Coronary artery (tissue), 2 donors: ENCODE measurements around the gene SPP1.

Source experiments
- DNase-seq: peaks from one replicate; pipeline ENCODE4 v3.0.0-alpha.2; 2017; ENCODE audit warnings: low spot score
- H3K27ac ChIP-seq, 2 donors: fragments of 200-600 bp; sonication (generic); one replicate each; pipeline ENCODE4 v1.5.1; 2016 to 2019
- H3K4me3 ChIP-seq: fragments of 200-600 bp; sonication (generic); 2 replicates; pipeline ENCODE4 v1.5.1; 2016; ENCODE audit warnings: mild to moderate bottlenecking, moderate library complexity
- CTCF ChIP-seq: fragments of 200-600 bp; sonication (generic); IDR thresholded peaks from one replicate; pipeline ENCODE4 v1.5.1; 2019; ENCODE audit warnings: antibody characterized with exemption

Gene SPP1

GRCh38 chr4:88005946-88006345, 30.4 kb downstream of the SPP1 start:
- peak overlapping the region in 1 of 2 donors; percentile 96 for H3K27ac ChIP-seq
- no peak for TF ChIP-seq CTCF
- DNase-seq = no peak
- H3K4me3 ChIP-seq = no peak overlapping the region

GRCh38 chr4:88006956-88007303, 31.4 kb downstream of the SPP1 start:
- Histone ChIP-seq H3K27ac (peak overlapping the region; percentile 96 to 99), H3K4me3 (peak overlapping the region; percentile 97)
- no peak for DNase-seq
- TF ChIP-seq CTCF = no peak

GRCh38 chr4:88007304-88008121, 32.0 kb downstream of the SPP1 start, which contains the start of gene PKD2:
TSS of gene PKD2 (plus strand) at chr4:88007635. CDS start at chr4:88007734, 99 bp downstream.
- TF ChIP-seq CTCF = no peak
- DNase-seq = peak; percentile 90

GRCh38 chr4:88008122-88008742, 32.7 kb downstream of the SPP1 start:
- TF ChIP-seq CTCF = no peak
- H3K27ac ChIP-seq = peak overlapping the region; percentile 96 to 99
- peak overlapping the region; percentile 97 for H3K4me3 ChIP-seq
- DNase-seq = peak; percentile 79

More at GRCh38 chr4:88007304-88008121, 32.0 kb downstream of the SPP1 start, which contains the start of gene PKD2:
- H3K27ac ChIP-seq = peak within 1 kb of the TSS; percentile 96 to 99
- peak within 1 kb of the TSS; percentile 97 for H3K4me3 ChIP-seq

GRCh38 chr4:88008743-88009171, 33.2 kb downstream of the SPP1 start:
- DNase-seq = no peak
- H3K4me3 ChIP-seq = peak overlapping the region; percentile 97
- no peak for TF ChIP-seq CTCF
- H3K27ac ChIP-seq = peak overlapping the region; percentile 96 to 99

GRCh38 chr4:88009871-88010270, 34.4 kb downstream of the SPP1 start:
- peak overlapping the region; percentile 97 for H3K4me3 ChIP-seq
- TF ChIP-seq CTCF = no peak
- no peak for DNase-seq
- H3K27ac ChIP-seq = peak overlapping the region; percentile 96 to 99

GRCh38 chr4:88010966-88011365, 35.5 kb downstream of the SPP1 start:
- Histone ChIP-seq H3K4me3 (peak overlapping the region; percentile 97), H3K27ac (peak overlapping the region; percentile 79 to 99)
- no peak for DNase-seq
- no peak for TF ChIP-seq CTCF
